B cell (primary cell): ENCODE data around the gene PTN. TPM values are rescaled to one million over a fixed set of nuclear protein-coding genes. Genes with fewer than 3 reads are reported as not detected.

Experiments used
- ATAC-seq: fragments of 200-7000 bp; cut with Tn5 transposase; one replicate; pipeline ENCODE4 v1.10.0; 2021; ENCODE audit warnings: low read depth, mild to moderate bottlenecking, moderate number of reproducible peaks, moderate library complexity
- CTCF ChIA-PET: fragments of 350-600 bp; sonication (Branson Sonifier 250); formaldehyde crosslinking; loops from one replicate; lab custom pipeline; 2021; ENCODE audit warnings: antibody characterized with exemption, inconsistent platforms; lab: Charles Lee
- POLR2A ChIA-PET: fragments of 350-600 bp; sonication (Branson Sonifier 250); formaldehyde crosslinking; loops from one replicate; lab custom pipeline; 2021; ENCODE audit warnings: antibody characterized with exemption; lab: Charles Lee
- DNase-seq: peaks from one replicate; pipeline ENCODE4 v3.0.0; 2013
- H2AFZ ChIP-seq: 2 replicates; pipeline ENCODE4 v1.6.1; 2012; ENCODE audit warnings: mild to moderate bottlenecking, low read depth, low read length; ENCODE audit not compliant: insufficient read depth, poor library complexity, severe bottlenecking
- H3K27ac ChIP-seq, 2 donors: 1 replicate in 1 of 2; 2 replicates in 1 of 2; pipeline ENCODE4 v1.5.1; 2012 to 2013; ENCODE audit warnings: low read length in 2 of 2, mild to moderate bottlenecking in 2 of 2, moderate library complexity in 1 of 2
- H3K27me3 ChIP-seq, 4 experiments: fragments of 200-600 bp in 1 of 4; sonication (generic) in 1 of 4; replicated peaks in 1 of 4; 1 replicate in 2 of 4; 2 replicates in 2 of 4; pipeline versions ENCODE4 v1.6.1 to v1.7.0; 2013 to 2016; ENCODE audit warnings: low read length in 3 of 4, mild to moderate bottlenecking in 2 of 4, mixed read lengths in 1 of 4, moderate library complexity in 1 of 4; ENCODE audit not compliant: insufficient read depth in 4 of 4, control insufficient read depth in 3 of 4; ENCODE audit errors: control extremely low read depth in 1 of 4
- H3K36me3 ChIP-seq, 2 experiments: replicated peaks in 1 of 2; 1 replicate in 1 of 2; 2 replicates in 1 of 2; pipeline versions ENCODE4 v1.6.1 to v1.7.1; 2013; ENCODE audit warnings: low read length in 1 of 2; ENCODE audit not compliant: insufficient read depth in 2 of 2, control insufficient read depth in 1 of 2; ENCODE audit errors: control extremely low read depth in 1 of 2, extremely low read depth in 1 of 2
- H3K4me1 ChIP-seq, 2 donors: fragments of 200-600 bp in 1 of 2; sonication (generic) in 1 of 2; 1 replicate in 1 of 2; 2 replicates in 1 of 2; pipeline versions ENCODE4 v1.5.1 to v1.6.1; 2013 to 2017; ENCODE audit warnings: low read length in 2 of 2; ENCODE audit not compliant: control insufficient read depth in 2 of 2, insufficient read depth in 2 of 2
- H3K4me2 ChIP-seq: replicated peaks from 2 replicates; pipeline ENCODE3; 2012; ENCODE audit warnings: mild to moderate bottlenecking, low read depth, low read length; ENCODE audit not compliant: poor library complexity, severe bottlenecking
- H3K4me3 ChIP-seq, 5 experiments: fragments of 200-600 bp in 1 of 5; sonication (generic) in 1 of 5; 1 replicate in 3 of 5; 2 replicates in 2 of 5; pipeline versions ENCODE4 v1.5.1 to v1.7.0; 2011 to 2016; ENCODE audit warnings: low read length in 4 of 5, mild to moderate bottlenecking in 4 of 5, low read depth in 2 of 5, control low read depth in 1 of 5, moderate library complexity in 1 of 5; ENCODE audit not compliant: insufficient read depth in 1 of 5; ENCODE audit errors: control extremely low read depth in 1 of 5, extremely low read depth in 1 of 5
- H3K79me2 ChIP-seq: fragments of 200-600 bp; sonication (generic); one replicate; pipeline ENCODE4 v1.6.0; 2016; ENCODE audit warnings: low read length; ENCODE audit not compliant: control insufficient read depth, insufficient read depth
- H3K9ac ChIP-seq: fragments of 200-600 bp; sonication (generic); 2 replicates; pipeline ENCODE4 v1.6.1; 2017; ENCODE audit warnings: mild to moderate bottlenecking, low read length, moderate library complexity
- H3K9me3 ChIP-seq, 3 donors: one replicate each; pipeline versions ENCODE4 v1.6.1 to v1.7.1; 2013; ENCODE audit warnings: low read length in 2 of 3; ENCODE audit not compliant: control insufficient read depth in 2 of 3, insufficient read depth in 1 of 3; ENCODE audit errors: control extremely low read depth in 1 of 3
- H4K20me1 ChIP-seq: 2 replicates; pipeline ENCODE4 v1.6.0; 2012; ENCODE audit warnings: mild to moderate bottlenecking, low read length; ENCODE audit not compliant: insufficient read depth, control insufficient read depth, poor library complexity, severe bottlenecking
- H3K27ac Mint-ChIP-seq: one replicate; pipeline ENCODE4 v1.8.0; 2021; ENCODE audit warnings: mixed read lengths
- H3K27me3 Mint-ChIP-seq: one replicate; pipeline ENCODE4 v1.8.0; 2021; ENCODE audit warnings: mixed read lengths
- H3K4me1 Mint-ChIP-seq: one replicate; pipeline ENCODE4 v1.8.0; 2021; ENCODE audit warnings: mixed read lengths
- H3K4me3 Mint-ChIP-seq: one replicate; pipeline ENCODE4 v1.8.0; 2021; ENCODE audit warnings: mixed read lengths
- H3K9me3 Mint-ChIP-seq: one replicate; pipeline ENCODE4 v1.8.0; 2022; ENCODE audit warnings: mixed read lengths; ENCODE audit not compliant: insufficient read depth
- EZH2 ChIP-seq: IDR thresholded peaks from 2 replicates; pipeline ENCODE4 v1.6.1; 2012; ENCODE audit warnings: borderline replicate concordance, low read depth, mild to moderate bottlenecking, moderate library complexity, low read length; ENCODE audit not compliant: insufficient read depth, poor library complexity, severe bottlenecking
- WGBS: methylation state at CpG from one replicate; pipeline ENCODE4 v1.1.5; 2013; ENCODE audit warnings: missing lambda C conversion rate; ENCODE audit not compliant: insufficient coverage; 5-methylcytosine and 5-hydroxymethylcytosine counted together
- intact Hi-C: fragments of 100-400 bp; cut with micrococcal nuclease; formaldehyde crosslinking; loops from one replicate; pipeline ENCODE4 v1.10.0; 2022
- polyA plus RNA-seq: library from polyadenylated mRNA; depleted of rRNA; stranded (reverse); fragments of >200 nt; gene quantifications from 2 replicates; pipeline ENCODE4 v1.2.3, GENCODE V29; 2012
- total RNA-seq, 2 donors: library from RNA; stranded (reverse); fragments of 120-200 nt in 1 of 2; gene quantifications; 1 replicate in 1 of 2; 2 replicates in 1 of 2; pipeline versions ENCODE4 v1.2.3 to v1.2.4, GENCODE V29; 2013 to 2022
- TF ChIP-seq, protein P1 (sequence below): fragments of 200-600 bp; IDR thresholded peaks from one replicate; pipeline ENCODE4 v1.8.0; 2022; ENCODE audit warnings: antibody characterized with exemption, mild to moderate bottlenecking

The PTN gene
- total and polyA plus RNA-seq, 2 donors (not counting 1 experiment from before 2014, with no cell fraction given): not detected

DNA sequence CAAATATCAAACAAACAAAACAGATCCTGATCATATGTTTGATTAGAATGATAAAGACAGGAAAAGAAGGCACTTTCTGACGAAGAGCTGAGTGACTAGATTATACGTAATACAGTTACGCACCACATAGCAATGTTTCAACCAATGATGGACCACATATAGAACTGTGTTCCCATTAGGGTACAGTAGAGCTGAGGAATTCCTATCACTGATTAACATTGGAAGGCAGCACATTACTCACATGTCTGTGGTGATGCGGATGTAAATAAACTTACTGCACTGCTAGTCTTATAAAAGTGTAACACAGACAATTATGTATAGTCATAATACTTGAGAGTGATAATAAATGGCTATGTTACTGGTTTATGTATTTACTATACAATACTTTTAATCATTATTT is 98.3 kb downstream of the PTN start:
- H3K27me3 Mint-ChIP-seq: no peaks in the 10 kb centered on the region
- H3K9ac ChIP-seq: no peak overlapping the region
- H3K79me2 ChIP-seq: no peaks in the 10 kb centered on the region
- no peaks in the 10 kb centered on the region for H3K36me3 ChIP-seq
- DNase-seq (no peak), ATAC-seq (no peak)
- H3K4me3 ChIP-seq: no peak overlapping the region
- CTCF ChIA-PET: no interaction called here
- intact Hi-C loops: no loop called here
- no peak overlapping the region for H2AFZ ChIP-seq
- H4K20me1 ChIP-seq: no peaks in the 10 kb centered on the region
- H3K4me1 Mint-ChIP-seq: no peaks in the 10 kb centered on the region
- peaks cover 0 to 3% (median 0%) of the 10 kb centered on the region in 3 donors for H3K9me3 ChIP-seq
- H3K4me1 ChIP-seq: no peaks in the 10 kb centered on the region
- no peak overlapping the region for H3K27ac Mint-ChIP-seq
- H3K27me3 ChIP-seq: no peaks in the 10 kb centered on the region
- no peaks in the 10 kb centered on the region for H3K9me3 Mint-ChIP-seq
- no peak overlapping the region for H3K27ac ChIP-seq
- H3K4me3 Mint-ChIP-seq: no peak overlapping the region
- WGBS: no CpG with 5 or more reads among the region's 4 CpGs
- TF ChIP-seq, protein P1, sequence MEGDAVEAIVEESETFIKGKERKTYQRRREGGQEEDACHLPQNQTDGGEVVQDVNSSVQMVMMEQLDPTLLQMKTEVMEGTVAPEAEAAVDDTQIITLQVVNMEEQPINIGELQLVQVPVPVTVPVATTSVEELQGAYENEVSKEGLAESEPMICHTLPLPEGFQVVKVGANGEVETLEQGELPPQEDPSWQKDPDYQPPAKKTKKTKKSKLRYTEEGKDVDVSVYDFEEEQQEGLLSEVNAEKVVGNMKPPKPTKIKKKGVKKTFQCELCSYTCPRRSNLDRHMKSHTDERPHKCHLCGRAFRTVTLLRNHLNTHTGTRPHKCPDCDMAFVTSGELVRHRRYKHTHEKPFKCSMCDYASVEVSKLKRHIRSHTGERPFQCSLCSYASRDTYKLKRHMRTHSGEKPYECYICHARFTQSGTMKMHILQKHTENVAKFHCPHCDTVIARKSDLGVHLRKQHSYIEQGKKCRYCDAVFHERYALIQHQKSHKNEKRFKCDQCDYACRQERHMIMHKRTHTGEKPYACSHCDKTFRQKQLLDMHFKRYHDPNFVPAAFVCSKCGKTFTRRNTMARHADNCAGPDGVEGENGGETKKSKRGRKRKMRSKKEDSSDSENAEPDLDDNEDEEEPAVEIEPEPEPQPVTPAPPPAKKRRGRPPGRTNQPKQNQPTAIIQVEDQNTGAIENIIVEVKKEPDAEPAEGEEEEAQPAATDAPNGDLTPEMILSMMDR: no peak
- TF ChIP-seq EZH2: no peak
- no peak overlapping the region for H3K4me2 ChIP-seq
- POLR2A ChIA-PET: no interaction called here

- TF ChIP-seq, protein P1: no peak
- TF ChIP-seq EZH2: no peak
- ChIA-PET CTCF (no interaction called here), POLR2A (no interaction called here)
- Histone ChIP-seq H3K27me3 (no peaks in the 10 kb centered on the region), H3K4me3 (no peak overlapping the region), H3K27ac (no peak overlapping the region), H4K20me1 (no peaks in the 10 kb centered on the region), H3K4me2 (no peak overlapping the region), H3K79me2 (no peaks in the 10 kb centered on the region), H2AFZ (no peak overlapping the region), H3K9me3 (peaks cover 0 to 3% (median 0%) of the 10 kb centered on the region in 3 donors), H3K36me3 (no peaks in the 10 kb centered on the region), H3K4me1 (no peaks in the 10 kb centered on the region), H3K9ac (no peak overlapping the region)
- H3K27ac Mint-ChIP-seq: no peak overlapping the region
- H3K4me3 Mint-ChIP-seq: no peak overlapping the region
- H3K27me3 Mint-ChIP-seq: no peaks in the 10 kb centered on the region
- DNase-seq (no peak), ATAC-seq (no peak)
- intact Hi-C loops: no loop called here
- H3K4me1 Mint-ChIP-seq: no peaks in the 10 kb centered on the region
- H3K9me3 Mint-ChIP-seq: no peaks in the 10 kb centered on the region
- 85% methylated on average over 2 of the region's 8 CpGs for WGBS
Measured at GRCh38 chr7:137243741-137244140, 99.8 kb downstream of the PTN start.
